Ureter (tissue), 1 donor: ENCODE measurements around the gene ZNF512B. TPM values are rescaled to one million over a fixed set of nuclear protein-coding genes. Genes with fewer than 3 reads are reported as not detected.
"Not testable (repeated sequence)": the region's sequence is repeated elsewhere in the genome, so short reads cannot be mapped to it uniquely, and the experiment has no call there.

ENCODE experiments used
- DNase-seq: peaks from one replicate; pipeline ENCODE4 v3.0.0-alpha.2; 2020; ENCODE audit warnings: low spot score
- total RNA-seq: library from RNA; stranded (reverse); gene quantifications from one replicate; pipeline ENCODE4 v1.2.4, GENCODE V29; 2023
- donor health status: DM: yes; HTN: yes; CAD: no.

ZNF512B gene
- total RNA-seq, 1 donor from 2014 or later: 31.2 TPM

GRCh38 chr20:63963784-63964301 lies 5.9 kb downstream of the ZNF512B start:
- DNase-seq: no peak

GRCh38 chr20:63963348-63963741 lies 6.4 kb downstream of the ZNF512B start:
- DNase-seq: no peak

GRCh38 chr20:63962426-63963347 lies 7.0 kb downstream of the ZNF512B start:
- no peak for DNase-seq

- no peak for DNase-seq
Observed at GRCh38 chr20:63961664-63962425, 7.9 kb downstream of the ZNF512B start.

- DNase-seq: not testable (repeated sequence)
Observed at GRCh38 chr20:63960654-63961621, 8.8 kb downstream of the ZNF512B start.

GRCh38 chr20:63959699-63960075 lies 10.0 kb downstream of the ZNF512B start:
- DNase-seq: no peak

- no peak for DNase-seq
Observed at GRCh38 chr20:63958964-63959698, 10.6 kb downstream of the ZNF512B start.

- DNase-seq: no peak
Observed at GRCh38 chr20:63958471-63958870, 11.3 kb downstream of the ZNF512B start.

GRCh38 chr20:63957690-63958441 lies 11.9 kb downstream of the ZNF512B start:
- no peak for DNase-seq

- DNase-seq: no peak
Observed at GRCh38 chr20:63957004-63957689, 12.6 kb downstream of the ZNF512B start.

- DNase-seq: no peak
Observed at GRCh38 chr20:63956664-63957003, 13.1 kb downstream of the ZNF512B start.

GRCh38 chr20:63955827-63956663 lies 13.7 kb downstream of the ZNF512B start, which contains the start of gene UCKL1:
Gene UCKL1 (minus strand): TSS chr20:63956416. CDS start chr20:63956372, 44 bp downstream.
- DNase-seq: peak; percentile 92

- no peak for DNase-seq
Observed at GRCh38 chr20:63955281-63955826, 14.4 kb downstream of the ZNF512B start.

- no peak for DNase-seq
Observed at GRCh38 chr20:63953764-63954429, 15.8 kb downstream of the ZNF512B start.

GRCh38 chr20:63952769-63953168 lies 17.0 kb downstream of the ZNF512B start:
- DNase-seq: no peak

GRCh38 chr20:63952210-63952535 lies 17.6 kb downstream of the ZNF512B start:
- DNase-seq: no peak

- DNase-seq: no peak
Observed at GRCh38 chr20:63951398-63952209, 18.1 kb downstream of the ZNF512B start.
